ENCODE results near the gene MPST. TPM values are rescaled to one million over a fixed set of nuclear protein-coding genes. Genes with fewer than 3 reads are reported as not detected.

The MPST gene
- 10 to 100 TPM; 15.6 to 18.8 TPM for total RNA-seq

DNA sequence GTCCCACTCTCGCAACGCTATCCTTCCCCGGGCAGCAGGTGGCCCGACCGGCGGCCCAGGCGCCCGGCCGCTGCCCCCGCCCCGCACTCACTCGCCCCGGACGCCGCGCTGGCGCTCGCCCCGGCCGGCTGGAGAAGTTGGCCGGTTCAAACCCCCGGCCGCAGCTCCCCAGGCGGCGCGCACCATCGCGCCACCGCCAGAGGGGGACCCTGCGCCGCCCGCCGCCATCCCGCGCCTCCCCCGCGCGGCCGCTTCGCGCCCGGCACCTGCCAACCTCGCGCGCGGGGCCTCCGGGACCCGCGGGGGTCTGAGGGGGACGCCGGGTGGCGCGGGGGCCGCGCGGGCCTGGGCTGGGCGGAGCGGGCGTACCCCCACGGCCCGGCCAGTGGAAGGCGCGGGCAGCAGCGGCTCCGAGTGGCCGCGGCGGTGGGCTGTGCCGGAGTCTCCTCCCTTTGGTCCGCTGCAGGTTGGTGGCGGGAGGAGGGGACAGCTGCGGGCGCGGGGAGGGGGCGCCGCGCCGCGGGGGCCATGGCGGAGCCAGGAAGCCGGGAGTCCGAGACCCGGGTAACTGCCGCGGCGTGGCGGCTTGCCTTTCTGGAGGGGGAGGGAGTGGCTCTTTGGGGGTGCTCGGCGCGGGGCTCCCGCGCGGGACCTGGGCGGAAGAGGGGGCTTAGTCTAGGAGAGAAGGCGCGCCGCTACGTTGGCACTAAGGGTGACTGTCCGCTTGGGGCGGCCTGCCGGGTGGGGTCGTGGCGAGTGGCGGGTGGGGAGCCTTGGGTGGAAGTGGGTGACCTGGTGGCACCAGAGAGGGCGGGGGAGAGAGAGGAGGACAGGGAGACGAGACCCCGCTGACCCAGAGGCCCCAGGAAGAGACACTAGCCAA is at the start of gene MPST, which contains the start of gene TST:
Gene MPST (plus strand): TSS at position 434 of the 883 bp plus-strand sequence. CDS start 95 bp downstream, at position 529.
Gene TST (minus strand): TSS at position 139 of the 883 bp plus-strand sequence. CDS start 715 bp downstream, outside the sequence.
- Mint-ChIP-seq H3K4me3 (peak within 1 kb of the TSS; percentile 86), H3K27ac (peak within 1 kb of the TSS; percentile 86), H3K27me3 (peaks cover 4% of the 10 kb centered on the region), H3K9me3 (no peaks in the 10 kb centered on the region), H3K4me1 (peaks cover 16% of the 10 kb centered on the region), H3K36me3 (ENCODE audit: low read depth) (no peaks in the 10 kb centered on the region)
- ChIA-PET CTCF (interaction anchor here (0.7 to 1.6 kb wide), 7 partner anchors 10 to 180 kb away, joined by 3 to 10 read pairs (median 3); no protein-coding TSS in a partner anchor), POLR2A (no interaction called here)
- peak; percentile 50 for DNase-seq

GRCh38 chr22:36971341-36972125 is 48.0 kb upstream of the MPST start:
- no peaks in the 10 kb centered on the region for H3K9me3 Mint-ChIP-seq
- H3K4me3 Mint-ChIP-seq, result no peak overlapping the region
- DNase-seq, result no peak
- H3K27me3 Mint-ChIP-seq, result peaks cover 9% of the 10 kb centered on the region
- H3K27ac Mint-ChIP-seq, result no peak overlapping the region
- no peaks in the 10 kb centered on the region for H3K4me1 Mint-ChIP-seq
- no peaks in the 10 kb centered on the region for H3K36me3 Mint-ChIP-seq (ENCODE audit: low read depth)
- ChIA-PET CTCF (interaction anchor here (1.0 kb wide), 1 partner anchor 15 kb away, joined by 3 read pairs; no protein-coding TSS in a partner anchor), POLR2A (no interaction called here)

GRCh38 chr22:36976606-36977005 is 42.9 kb upstream of the MPST start:
- no peak for DNase-seq
- peaks cover 9% of the 10 kb centered on the region for H3K27me3 Mint-ChIP-seq
- H3K27ac Mint-ChIP-seq, result no peak overlapping the region
- no peaks in the 10 kb centered on the region for H3K9me3 Mint-ChIP-seq
- H3K36me3 Mint-ChIP-seq (ENCODE audit: low read depth), result no peaks in the 10 kb centered on the region
- ChIA-PET POLR2A (interaction anchor here (1.2 kb wide), 1 partner anchor 200 kb away, joined by 6 read pairs; the partner anchor contains the start of gene IFT27), CTCF (interaction anchor here (0.7 to 3.4 kb wide), 25 partner anchors 8 to 431 kb away, joined by 3 to 22 read pairs (median 5); partner anchors contain the start of genes IFT27 and NCF4)
- H3K4me3 Mint-ChIP-seq, result peak overlapping the region; percentile 69
- H3K4me1 Mint-ChIP-seq, result peaks cover 9% of the 10 kb centered on the region

DNA sequence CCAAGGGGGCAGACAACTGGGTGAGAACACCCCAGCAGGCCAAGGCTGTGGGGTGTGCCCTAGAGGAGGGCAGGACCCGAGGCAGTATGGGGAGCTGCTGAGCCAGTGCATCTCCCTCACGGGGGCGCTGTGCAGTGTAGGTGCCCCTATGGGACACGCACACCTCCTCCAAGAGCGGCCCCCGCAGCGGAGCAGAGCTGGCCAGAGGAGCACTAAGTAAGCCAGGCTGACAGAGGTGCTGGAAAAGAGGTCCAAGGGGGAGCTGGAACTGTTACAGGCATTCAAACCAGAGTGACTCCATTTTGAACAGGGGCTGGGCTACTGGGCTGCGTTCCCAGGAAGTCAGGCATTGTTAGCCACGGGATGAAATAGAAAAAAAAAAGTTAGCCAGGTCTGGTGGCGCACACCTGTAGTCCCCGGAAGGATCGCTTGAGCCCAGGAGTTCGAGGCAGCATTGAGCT is 42.1 kb upstream of the MPST start:
- DNase-seq, result peak; percentile 63
- Mint-ChIP-seq H3K4me1 (peaks cover 9% of the 10 kb centered on the region), H3K27ac (peak overlapping the region; percentile 85), H3K4me3 (peak overlapping the region; percentile 69), H3K36me3 (ENCODE audit: low read depth) (no peaks in the 10 kb centered on the region), H3K9me3 (no peaks in the 10 kb centered on the region), H3K27me3 (peaks cover 7% of the 10 kb centered on the region)
- ChIA-PET POLR2A (interaction anchor here (0.6 to 1.2 kb wide), 2 partner anchors 173 to 201 kb away, joined by 5 to 6 read pairs; partner anchors contain the start of gene IFT27), CTCF (interaction anchor here (0.6 to 3.4 kb wide), 43 partner anchors 9 to 590 kb away, joined by 3 to 22 read pairs (median 4); partner anchors contain the start of genes IFT27 and NCF4)

DNA sequence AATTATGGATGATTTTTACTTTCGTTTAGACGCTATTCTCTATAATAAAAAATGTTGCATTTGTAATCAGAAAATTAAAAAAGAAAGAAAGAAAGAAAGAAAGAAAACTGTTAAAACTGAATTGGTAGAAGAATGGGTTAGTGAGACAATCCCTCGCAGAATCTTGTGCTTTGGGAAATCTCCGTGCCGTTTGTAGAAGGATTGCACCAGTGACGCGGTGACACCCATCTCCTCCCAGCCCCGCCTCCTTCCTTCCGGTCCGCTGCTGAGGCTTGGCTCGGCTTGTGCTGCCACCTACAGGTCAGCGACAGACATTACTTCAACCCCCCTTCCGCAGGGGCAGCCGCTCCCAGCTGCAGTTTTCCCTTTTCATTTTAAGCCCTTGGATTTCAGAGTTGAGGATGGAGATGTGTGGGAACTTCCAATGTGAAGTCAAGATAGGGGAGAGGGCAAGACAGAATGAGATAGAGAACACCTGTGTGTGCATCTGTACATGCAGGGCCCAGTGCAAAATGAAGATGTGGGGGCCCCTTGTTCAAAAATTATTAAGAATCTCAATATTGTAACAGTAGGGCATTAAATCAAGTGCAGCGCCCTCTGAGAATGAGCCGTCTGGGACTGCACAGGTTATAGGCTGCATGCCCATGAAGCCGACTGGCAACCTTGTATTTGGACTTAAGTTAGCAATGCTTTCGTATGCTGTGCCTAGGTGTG is 41.4 kb upstream of the MPST start:
- ChIA-PET POLR2A (no interaction called here), CTCF (interaction anchor here (0.6 to 3.4 kb wide), 41 partner anchors 8 to 589 kb away, joined by 3 to 22 read pairs (median 4); partner anchors contain the start of genes IFT27, MPST, NCF4 and TST)
- H3K27ac Mint-ChIP-seq, result peak overlapping the region; percentile 85
- H3K36me3 Mint-ChIP-seq (ENCODE audit: low read depth), result no peaks in the 10 kb centered on the region
- peaks cover 7% of the 10 kb centered on the region for H3K27me3 Mint-ChIP-seq
- peak overlapping the region; percentile 69 for H3K4me3 Mint-ChIP-seq
- DNase-seq, result peak; percentile 93
- peaks cover 9% of the 10 kb centered on the region for H3K4me1 Mint-ChIP-seq
- H3K9me3 Mint-ChIP-seq, result no peaks in the 10 kb centered on the region

GRCh38 chr22:36979016-36979910 is 40.3 kb upstream of the MPST start:
- H3K9me3 Mint-ChIP-seq, result no peaks in the 10 kb centered on the region
- ChIA-PET POLR2A (no interaction called here), CTCF (interaction anchor here (1.1 to 3.3 kb wide), 6 partner anchors 19 to 221 kb away, joined by 3 to 15 read pairs (median 8); partner anchors contain the start of genes MPST and TST)
- H3K27ac Mint-ChIP-seq, result no peak overlapping the region
- no peak overlapping the region for H3K4me3 Mint-ChIP-seq
- no peak for DNase-seq
- no peaks in the 10 kb centered on the region for H3K36me3 Mint-ChIP-seq (ENCODE audit: low read depth)
- H3K4me1 Mint-ChIP-seq, result peaks cover 9% of the 10 kb centered on the region
- H3K27me3 Mint-ChIP-seq, result peaks cover 7% of the 10 kb centered on the region

DNA sequence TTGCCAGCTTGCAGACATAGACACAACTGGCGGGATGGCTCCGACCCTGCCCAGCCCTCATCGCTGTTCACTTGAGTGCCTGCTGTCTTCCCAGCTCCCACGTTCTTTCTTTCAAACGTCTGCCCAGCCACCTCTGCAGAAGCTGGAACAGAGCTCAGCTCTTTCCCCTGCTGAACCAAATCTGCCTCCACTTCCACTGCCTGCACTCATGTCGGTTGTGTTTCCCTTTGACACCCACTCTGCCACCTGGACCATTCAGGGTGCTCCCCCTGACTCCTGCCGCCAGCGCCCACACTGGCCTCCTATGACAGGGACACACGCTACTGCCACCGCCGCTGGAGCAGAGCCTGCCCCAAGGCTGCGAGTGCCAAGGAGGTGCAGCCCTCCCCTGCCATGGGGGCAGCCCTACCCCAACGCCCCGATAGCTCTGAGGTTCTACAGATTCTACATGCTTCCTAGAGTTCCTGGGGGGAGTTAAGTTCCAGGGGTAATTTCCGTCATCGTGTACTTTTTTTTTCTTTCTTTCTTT is 38.2 kb upstream of the MPST start:
- H3K9me3 Mint-ChIP-seq, result peaks cover 12% of the 10 kb centered on the region
- DNase-seq, result no peak
- peaks cover 4% of the 10 kb centered on the region for H3K36me3 Mint-ChIP-seq (ENCODE audit: low read depth)
- peaks cover 5% of the 10 kb centered on the region for H3K27me3 Mint-ChIP-seq
- POLR2A ChIA-PET, result no interaction called here
- no peak overlapping the region for H3K4me3 Mint-ChIP-seq
- H3K27ac Mint-ChIP-seq, result peak overlapping the region; percentile 0
- H3K4me1 Mint-ChIP-seq, result peaks cover 9% of the 10 kb centered on the region
- CTCF ChIA-PET, result interaction anchor here (0.7 to 3.2 kb wide), 4 partner anchors 17 to 199 kb away, joined by 3 to 14 read pairs (median 5); no protein-coding TSS in a partner anchor

DNA sequence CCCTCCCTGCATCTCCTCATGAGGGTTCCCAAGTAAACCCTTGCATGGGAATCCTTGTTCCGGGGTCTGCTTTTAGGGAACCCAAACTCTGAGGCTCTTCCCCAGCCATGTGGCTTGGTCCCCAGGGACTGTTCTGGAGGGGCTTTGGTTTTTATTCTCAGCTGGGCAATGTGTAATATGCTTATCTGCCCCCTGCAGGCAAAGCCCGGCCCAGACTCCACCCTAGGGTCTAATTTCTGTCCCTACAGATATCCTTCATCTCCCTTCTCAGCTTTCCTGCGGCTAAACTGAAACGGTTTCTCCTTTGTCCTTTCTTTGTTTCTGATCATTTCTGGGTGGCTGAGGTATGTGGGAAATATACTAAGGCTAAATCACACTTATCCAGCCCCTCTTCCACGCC is 37.4 kb upstream of the MPST start:
- CTCF ChIA-PET, result interaction anchor here (1.2 to 3.2 kb wide), 4 partner anchors 56 to 200 kb away, joined by 4 to 14 read pairs (median 6); no protein-coding TSS in a partner anchor
- DNase-seq, result no peak
- peaks cover 2% of the 10 kb centered on the region for H3K27me3 Mint-ChIP-seq
- peaks cover 5% of the 10 kb centered on the region for H3K36me3 Mint-ChIP-seq (ENCODE audit: low read depth)
- peaks cover 18% of the 10 kb centered on the region for H3K9me3 Mint-ChIP-seq
- peaks cover 9% of the 10 kb centered on the region for H3K4me1 Mint-ChIP-seq
- no peak overlapping the region for H3K27ac Mint-ChIP-seq
- no peak overlapping the region for H3K4me3 Mint-ChIP-seq
- POLR2A ChIA-PET, result no interaction called here

DNA sequence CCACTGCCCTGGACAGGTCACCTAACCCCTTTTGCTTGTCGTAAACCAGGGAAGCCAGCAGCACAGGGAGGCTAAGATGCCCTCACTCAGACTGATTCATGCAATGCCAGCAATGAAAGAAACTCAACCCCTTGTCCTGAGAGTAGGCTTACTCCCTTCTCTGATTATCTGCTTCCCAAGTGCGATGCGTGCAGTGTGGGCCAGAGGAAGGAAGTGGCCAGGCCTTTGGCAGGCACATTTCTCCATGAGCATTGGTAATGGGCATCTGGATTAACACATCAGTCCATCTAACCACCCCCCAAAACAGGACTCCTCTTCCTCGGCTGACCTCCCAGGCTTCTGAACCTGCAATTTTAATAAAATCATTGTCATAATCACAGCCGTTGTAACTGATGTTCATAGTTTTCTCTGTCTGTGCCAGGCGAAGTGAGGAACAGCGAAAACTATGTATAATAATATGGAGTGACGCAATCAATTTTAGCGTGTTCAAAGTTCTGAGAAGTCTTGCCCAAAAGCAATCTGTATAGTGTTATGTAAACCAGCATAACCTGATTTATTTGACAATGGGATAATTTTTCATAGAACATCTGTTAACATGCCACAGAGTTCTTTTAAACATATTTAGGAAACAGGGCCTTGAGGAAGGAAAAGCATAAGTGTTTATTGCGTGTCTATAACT is 34.2 kb upstream of the MPST start:
- Mint-ChIP-seq H3K36me3 (ENCODE audit: low read depth) (peaks cover 5% of the 10 kb centered on the region), H3K4me3 (no peak overlapping the region), H3K27me3 (peaks cover 12% of the 10 kb centered on the region), H3K9me3 (peaks cover 20% of the 10 kb centered on the region), H3K27ac (no peak overlapping the region), H3K4me1 (no peaks in the 10 kb centered on the region)
- CTCF ChIA-PET, result interaction anchor here (0.6 to 1.9 kb wide), 2 partner anchors 8 to 360 kb away, joined by 3 to 4 read pairs; no protein-coding TSS in a partner anchor
- POLR2A ChIA-PET, result no interaction called here
- DNase-seq, result no peak

GRCh38 chr22:36986242-36986821 is 33.2 kb upstream of the MPST start:
- Mint-ChIP-seq H3K27me3 (peaks cover 12% of the 10 kb centered on the region), H3K27ac (no peak overlapping the region), H3K9me3 (peaks cover 20% of the 10 kb centered on the region), H3K4me3 (no peak overlapping the region), H3K36me3 (ENCODE audit: low read depth) (peaks cover 5% of the 10 kb centered on the region), H3K4me1 (no peaks in the 10 kb centered on the region)
- CTCF ChIA-PET, result interaction anchor here (1.1 to 1.9 kb wide), 2 partner anchors 9 to 20 kb away, joined by 3 to 4 read pairs; no protein-coding TSS in a partner anchor
- peak; percentile 44 for DNase-seq
- POLR2A ChIA-PET, result interaction anchor here (0.6 kb wide), 1 partner anchor 104 kb away, joined by 7 read pairs; no protein-coding TSS in a partner anchor

Measured in activated CD4-positive, alpha-beta T cell treated with anti-CD3 and anti-CD28 coated beads, Interleukin-2, amount 10 ng/mL, durations not matched to agents 7 days and 5 days (primary cell).